AG20443 (cell line): ENCODE measurements around the gene NOL7.

Experiments
- DNase-seq: peaks from one replicate; pipeline ENCODE4 v3.0.0; 2012; ENCODE audit warnings: low spot score, mixed read lengths

NOL7 gene

GRCh38 chr6:13654496-13654895 is 39.4 kb downstream of the NOL7 start:
- DNase-seq = no peak

- DNase-seq = no peak
Measured at GRCh38 chr6:13655700-13656099, 40.6 kb downstream of the NOL7 start.

GRCh38 chr6:13660273-13660672 is 45.1 kb downstream of the NOL7 start:
- DNase-seq = no peak

GRCh38 chr6:13660893-13661292 is 45.8 kb downstream of the NOL7 start:
- DNase-seq = no peak

GRCh38 chr6:13661647-13662046 is 46.5 kb downstream of the NOL7 start:
- no peak for DNase-seq

- DNase-seq = no peak
Measured at GRCh38 chr6:13662651-13663334, 47.7 kb downstream of the NOL7 start.

- no peak for DNase-seq
Measured at GRCh38 chr6:13663986-13664385, 48.9 kb downstream of the NOL7 start.

- DNase-seq = no peak
Measured at GRCh38 chr6:13664703-13665352, 49.7 kb downstream of the NOL7 start.

GRCh38 chr6:13666194-13667105 is 51.3 kb downstream of the NOL7 start:
- no peak for DNase-seq

GRCh38 chr6:13667655-13668054 is 52.5 kb downstream of the NOL7 start:
- no peak for DNase-seq

- no peak for DNase-seq
Measured at GRCh38 chr6:13668291-13668928, 53.3 kb downstream of the NOL7 start.

GRCh38 chr6:13669476-13669875 is 54.3 kb downstream of the NOL7 start:
- no peak for DNase-seq
